OCI-M2 (cell line): Measurements from ENCODE around the gene TTC1.

ENCODE experiments used
- DNase-seq: peaks from one replicate; lab custom pipeline; 2025; ENCODE audit not compliant: unreplicated experiment; lab: John Stamatoyannopoulos, UW

Gene TTC1

DNA sequence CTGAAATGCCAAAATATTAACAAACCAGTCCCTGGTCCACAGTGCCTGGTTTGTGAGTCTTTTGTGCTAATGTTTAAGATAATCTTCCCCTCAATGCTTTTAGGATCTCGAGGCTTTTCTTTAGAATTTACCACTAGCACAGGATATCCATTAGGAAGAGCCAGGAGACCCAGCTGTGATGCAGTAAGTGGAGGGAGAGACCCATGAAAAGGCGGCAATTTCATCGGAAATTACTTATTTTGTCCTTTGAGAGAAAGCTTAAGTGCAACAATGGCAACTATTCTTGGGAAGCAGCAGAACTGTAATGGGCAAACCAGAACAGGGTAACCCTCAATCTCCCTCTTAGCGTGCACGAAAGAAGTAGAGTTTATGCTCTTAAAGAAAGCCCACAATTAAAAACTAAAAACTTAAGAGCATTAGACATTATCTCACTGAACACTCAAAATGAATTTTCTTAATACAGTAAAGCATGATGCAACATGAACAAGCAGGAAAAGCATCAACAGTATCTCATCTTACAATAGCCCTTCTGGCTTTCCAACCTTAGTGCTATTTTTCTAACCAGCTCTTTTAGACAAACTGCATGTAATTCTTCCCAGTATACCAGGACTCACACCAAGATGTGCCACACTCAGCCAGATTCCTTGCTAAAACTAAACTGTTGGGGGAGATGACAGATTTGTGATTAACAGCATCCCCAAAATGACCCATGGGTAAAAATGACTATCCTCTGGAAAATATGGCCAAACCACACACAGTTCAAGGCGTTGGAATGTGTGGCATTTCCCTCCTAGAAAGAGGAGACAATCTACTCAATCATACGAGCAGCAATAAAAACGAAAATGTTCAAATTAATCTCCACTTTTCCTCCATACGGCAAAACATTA, 73.9 kb downstream of the TTC1 start:
- no peak for DNase-seq

DNA sequence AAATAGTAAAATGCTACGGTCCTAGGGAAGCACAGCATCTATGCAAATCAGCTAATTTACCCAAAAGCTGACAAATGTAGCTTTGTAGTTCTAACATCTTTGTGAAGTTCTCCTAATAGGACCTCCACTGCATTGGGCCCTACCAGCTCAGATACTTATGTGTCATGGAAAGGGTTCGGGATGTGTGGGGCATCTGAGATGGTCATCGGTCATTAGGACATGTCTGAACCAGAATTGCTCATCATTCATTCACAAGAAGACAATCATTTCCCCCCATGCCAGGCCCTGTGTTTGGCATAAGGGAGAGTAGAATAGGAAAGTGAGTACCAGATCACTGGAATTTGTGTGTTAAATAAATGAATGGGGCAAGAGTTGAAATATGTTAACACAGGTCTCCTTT, 74.6 kb downstream of the TTC1 start:
- DNase-seq = no peak

DNA sequence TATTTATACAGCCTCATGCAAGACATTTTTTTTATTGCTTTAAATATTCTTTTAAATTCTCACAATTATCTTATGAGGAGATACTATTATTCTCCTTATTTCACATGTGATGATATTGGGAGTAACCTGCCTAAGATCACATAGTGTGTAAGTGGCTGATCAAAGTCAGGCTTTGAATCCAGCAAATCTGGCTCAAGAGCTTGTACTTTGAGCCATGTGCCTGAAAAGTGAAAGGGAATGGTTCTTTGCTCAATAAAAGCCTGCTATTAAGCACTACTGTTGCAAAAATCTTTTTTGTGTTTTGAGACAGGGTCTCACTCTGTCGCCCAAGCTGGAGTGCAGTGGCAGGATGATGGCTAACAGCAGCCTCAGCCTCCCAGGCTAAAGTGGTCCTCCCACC, 75.2 kb downstream of the TTC1 start:
- DNase-seq = no peak

DNA sequence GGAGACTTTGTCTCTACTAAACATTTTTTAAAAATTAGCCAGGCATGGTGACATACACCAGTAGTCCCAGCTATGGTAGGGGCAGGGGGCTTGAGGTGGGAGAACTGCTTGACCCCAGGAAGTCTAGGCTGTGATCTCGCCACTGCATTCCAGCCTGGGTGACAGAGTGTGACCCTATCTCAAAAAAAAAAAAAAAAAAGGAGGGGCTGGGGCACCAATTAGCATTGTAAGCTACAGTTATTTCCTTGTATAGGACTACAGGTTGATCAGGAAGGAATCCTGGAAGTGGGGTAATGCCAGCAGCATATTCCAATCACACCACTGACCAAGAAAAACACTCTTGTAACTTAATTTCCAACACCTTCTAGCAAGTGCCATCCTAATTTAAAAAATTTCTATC, 78.3 kb downstream of the TTC1 start:
- DNase-seq = no peak

DNA sequence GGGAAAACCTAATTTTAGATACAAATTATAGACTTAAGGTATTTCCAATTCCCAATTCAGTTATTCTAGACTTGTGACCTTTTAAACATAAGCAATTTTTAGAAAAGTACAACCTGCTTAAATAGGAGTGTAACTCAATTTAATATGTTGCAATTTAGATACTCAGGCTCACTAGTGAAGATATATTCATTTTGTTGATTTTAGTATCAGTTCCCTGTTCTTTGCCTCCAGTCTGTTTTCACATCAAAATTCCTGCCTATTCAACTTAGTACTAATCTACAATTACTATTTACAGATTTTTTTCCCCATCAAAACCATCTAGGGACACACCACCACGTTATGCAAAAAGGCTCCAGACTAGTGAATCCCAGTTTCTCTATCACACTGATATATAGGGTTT, 79.9 kb downstream of the TTC1 start:
- DNase-seq = no peak

DNA sequence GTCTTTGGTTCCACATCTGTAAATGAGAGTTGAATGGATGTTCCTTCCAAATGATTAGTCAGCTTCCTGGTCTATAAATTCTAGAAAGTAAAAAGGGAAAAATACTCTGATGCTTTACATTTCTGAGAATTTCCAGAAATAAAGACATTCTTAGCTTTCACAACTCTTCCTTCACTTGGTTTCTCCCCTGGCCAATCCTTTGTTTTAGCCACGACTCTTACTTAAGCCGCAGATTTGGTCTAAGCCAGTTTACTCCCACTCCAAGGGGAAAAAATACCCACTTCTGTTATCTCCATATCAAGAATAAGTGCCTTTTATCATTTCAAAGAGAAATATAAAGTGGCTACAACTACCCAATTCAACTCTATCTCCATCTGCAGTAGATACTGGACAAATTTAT, 80.6 kb downstream of the TTC1 start:
- DNase-seq = no peak

DNA sequence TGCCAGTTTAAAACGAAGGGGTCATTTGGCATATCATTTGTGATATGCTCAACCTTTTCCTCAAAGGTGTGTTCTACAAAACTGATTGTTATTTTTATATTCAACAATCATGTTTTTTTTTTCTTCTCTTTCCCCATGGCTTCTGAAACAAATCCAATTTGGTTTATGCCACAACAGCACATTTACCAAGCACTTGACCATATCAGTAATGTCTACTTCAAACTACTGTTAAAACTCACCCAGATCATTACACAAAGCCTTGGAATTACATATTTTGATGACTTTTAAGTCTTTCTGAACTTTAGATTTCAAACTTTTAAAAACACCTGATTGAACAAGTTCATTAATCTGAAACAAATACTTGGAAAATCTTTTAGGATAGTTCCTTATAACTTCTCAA, 81.1 kb downstream of the TTC1 start:
- no peak for DNase-seq

DNA sequence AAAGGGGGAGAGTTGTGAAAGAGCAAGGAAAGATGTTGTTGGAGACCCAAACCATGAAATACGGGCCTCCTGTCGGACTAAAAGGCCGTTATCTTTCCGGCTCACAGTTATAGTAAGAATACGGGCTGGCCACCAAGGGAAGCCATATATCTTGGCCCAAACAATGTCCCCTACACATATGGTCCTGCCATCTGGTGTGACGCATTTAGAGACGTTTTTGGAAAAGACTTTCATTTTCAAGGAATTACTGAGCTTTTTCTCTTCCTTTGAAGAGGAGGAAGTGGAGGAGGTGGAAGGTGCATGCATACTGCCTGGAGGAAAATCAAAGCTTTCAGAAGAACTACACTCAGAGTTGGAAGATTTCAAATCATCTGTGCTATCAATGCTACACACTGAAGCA, 83.6 kb downstream of the TTC1 start:
- DNase-seq = no peak

DNA sequence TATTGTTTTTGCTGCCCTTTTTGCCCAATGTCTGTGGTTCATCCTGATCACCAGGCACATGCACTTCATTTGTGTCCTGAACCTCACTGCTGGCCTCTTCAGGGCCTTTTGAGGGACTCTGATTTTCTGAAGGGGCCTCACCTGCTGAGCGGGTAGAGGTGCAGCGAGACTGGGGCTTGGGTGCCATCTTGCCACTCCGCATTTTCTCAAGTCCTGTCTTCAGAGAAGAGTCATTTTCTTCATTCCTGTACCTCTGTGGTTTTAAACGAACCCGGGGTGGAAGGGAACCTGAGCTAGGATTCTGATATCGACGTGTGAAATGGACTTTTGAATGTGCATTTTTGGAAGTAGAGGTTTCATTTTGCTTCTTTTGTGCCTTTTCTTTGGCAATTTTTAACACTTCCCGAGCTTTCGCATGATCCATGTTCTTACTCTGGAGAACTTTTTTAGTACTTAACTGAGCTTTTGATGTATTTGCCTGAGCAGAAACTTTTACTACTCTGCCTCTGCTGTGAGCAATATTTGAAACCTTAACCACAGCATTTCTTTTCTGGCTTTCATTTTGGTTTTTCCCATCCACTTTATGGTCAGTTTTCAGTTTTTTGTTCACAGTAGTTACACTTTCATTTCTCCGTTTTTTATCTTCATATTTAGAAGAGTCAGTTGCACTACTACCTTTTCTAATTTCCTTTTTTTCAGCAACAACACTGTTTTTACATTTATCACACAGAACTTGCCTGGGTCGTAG, 84.2 kb downstream of the TTC1 start:
- no peak for DNase-seq

DNA sequence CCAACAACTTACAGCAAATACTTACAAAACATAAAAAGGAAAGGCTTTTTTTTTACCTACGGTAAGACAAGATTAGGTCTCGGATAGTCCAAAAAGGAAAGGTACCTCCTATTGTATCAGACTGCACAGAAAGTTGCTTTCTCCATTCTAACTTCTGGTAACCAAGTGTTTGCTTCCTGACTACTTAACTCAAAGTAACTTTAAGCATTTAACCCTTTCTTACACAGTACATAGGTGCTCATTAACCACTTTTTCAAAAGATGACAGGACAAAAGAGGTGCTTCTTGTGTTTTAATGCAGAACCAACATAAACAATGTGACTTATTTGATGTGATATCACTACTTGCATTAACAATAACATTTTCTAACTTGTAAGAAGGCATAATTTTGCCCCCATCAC, 87.2 kb downstream of the TTC1 start:
- no peak for DNase-seq

DNA sequence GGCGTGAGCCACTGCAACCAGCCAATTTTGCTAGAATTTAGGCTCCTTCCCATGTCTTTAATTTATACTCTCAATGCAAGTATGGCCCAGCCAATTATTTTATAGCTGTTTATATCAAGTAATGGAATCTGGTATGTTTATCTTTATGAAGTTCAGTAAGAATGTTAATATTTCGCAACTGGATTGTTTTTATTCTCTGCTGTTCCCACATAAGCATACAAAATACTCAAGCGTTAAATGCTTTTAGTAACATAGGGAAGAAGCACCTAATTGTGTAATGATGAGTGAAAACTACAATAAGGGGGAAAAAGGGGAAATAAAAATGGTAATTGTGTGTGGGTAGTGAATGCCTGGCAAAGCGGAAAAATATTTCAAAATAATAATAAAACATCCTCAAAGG, 89.1 kb downstream of the TTC1 start:
- no peak for DNase-seq

DNA sequence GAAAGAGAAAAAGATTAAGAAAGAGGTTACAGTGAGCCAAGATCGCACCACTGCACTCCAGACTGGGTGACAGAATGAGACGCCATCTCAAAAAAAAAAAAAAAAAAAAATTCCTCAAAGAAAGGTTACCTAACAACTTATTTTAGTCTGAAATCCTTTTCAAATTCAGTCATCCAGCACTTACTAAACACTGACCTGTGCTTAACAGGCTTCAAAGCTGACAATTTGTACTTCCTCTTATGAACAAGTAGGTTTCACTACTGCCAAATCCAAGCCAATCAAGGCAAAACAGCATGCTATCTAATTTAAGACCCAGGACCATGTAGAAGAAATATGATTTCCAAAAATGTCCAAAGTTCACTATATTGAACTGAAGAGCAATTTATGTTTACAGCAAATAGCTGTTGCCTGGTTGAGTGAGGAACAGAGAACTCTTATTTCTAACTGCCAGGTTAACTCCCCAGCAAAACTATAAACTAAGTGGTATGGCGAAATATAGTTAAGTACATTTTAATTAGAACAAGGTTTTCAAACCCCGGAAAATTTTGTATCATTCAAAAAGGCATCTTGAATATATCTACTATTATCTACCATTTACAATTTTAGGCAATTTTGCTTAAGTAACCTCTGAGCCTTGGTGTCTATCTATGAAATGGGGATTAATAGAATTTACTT, 96.9 kb downstream of the TTC1 start:
- no peak for DNase-seq

DNA sequence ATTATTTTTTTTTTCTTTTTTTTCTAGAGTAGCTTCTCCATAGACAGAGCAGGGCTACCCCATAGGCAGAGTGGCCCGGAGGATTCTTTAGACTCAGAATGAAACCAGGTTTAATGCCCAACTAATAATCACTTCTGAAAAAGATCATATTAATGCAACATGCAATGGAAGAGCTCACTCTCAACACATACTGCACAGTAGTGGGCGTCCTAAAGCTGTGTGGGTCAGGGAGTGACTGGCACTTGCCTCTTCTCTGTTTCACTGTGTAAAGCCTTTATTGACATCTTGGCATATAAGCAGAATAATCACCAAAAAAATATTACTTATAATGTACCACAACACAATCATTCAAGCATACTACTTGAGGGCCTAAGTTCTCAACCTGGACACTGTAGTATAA, 99.2 kb downstream of the TTC1 start:
- DNase-seq = no peak
